HepG2 (cell line): ENCODE results near the gene NPHP4. TPM values are rescaled to one million over a fixed set of nuclear protein-coding genes. Genes with fewer than 3 reads are reported as not detected.

ENCODE experiments used
- AKAP8 ChIP-seq: sonication (generic); formaldehyde crosslinking; IDR thresholded peaks from 2 replicates; pipeline ENCODE4 v1.5.1; 2020; ENCODE audit warnings: mild to moderate bottlenecking, missing genetic modification reagents
- CHD4 ChIP-seq: fragments of 200-600 bp; sonication (generic); IDR thresholded peaks from 2 replicates; pipeline ENCODE4 v1.7.0; 2017; ENCODE audit warnings: mild to moderate bottlenecking, low read length, borderline replicate concordance
- CREB3 ChIP-seq: sonication (generic); formaldehyde crosslinking; IDR thresholded peaks from 2 replicates; pipeline ENCODE4 v1.5.0; 2020; ENCODE audit warnings: missing genetic modification reagents
- ETV6 ChIP-seq: sonication (generic); formaldehyde crosslinking; conservative IDR thresholded peaks from 2 replicates; pipeline ENCODE4 v1.4.0; 2020; ENCODE audit warnings: missing genetic modification reagents
- FOXK1 ChIP-seq: sonication (generic); formaldehyde crosslinking; IDR thresholded peaks from 2 replicates; pipeline ENCODE4 v1.4.0; 2020; ENCODE audit warnings: low read depth, missing genetic modification reagents, borderline replicate concordance
- FOXM1 ChIP-seq: sonication (generic); formaldehyde crosslinking; IDR thresholded peaks from 2 replicates; pipeline ENCODE4 v1.5.0; 2020; ENCODE audit warnings: missing genetic modification reagents
- GATAD1 ChIP-seq: IDR thresholded peaks from 2 replicates; pipeline ENCODE4 v1.6.1; 2016; ENCODE audit warnings: missing genetic modification reagents, missing compliant biosample characterization
- HIC2 ChIP-seq: sonication (generic); formaldehyde crosslinking; IDR thresholded peaks from 2 replicates; pipeline ENCODE4 v1.9.0; 2022; ENCODE audit warnings: low read depth, missing genetic modification reagents
- HMG20B ChIP-seq: conservative IDR thresholded peaks from 2 replicates; pipeline ENCODE4 v1.6.1; 2016; ENCODE audit warnings: missing genetic modification reagents, missing compliant biosample characterization
- HNF4G ChIP-seq, 2 experiments: sonication (generic) in 1 of 2; formaldehyde crosslinking in 1 of 2; IDR thresholded peaks; 2 replicates each; pipeline versions ENCODE4 v1.4.0 to v1.6.1; 2011 to 2020; ENCODE audit warnings: borderline replicate concordance in 2 of 2, low read depth in 2 of 2, mild to moderate bottlenecking in 2 of 2, low read length in 1 of 2, missing genetic modification reagents in 1 of 2, moderate library complexity in 1 of 2
- KAT7 ChIP-seq: IDR thresholded peaks from 2 replicates; pipeline ENCODE4 v1.6.1; 2018; ENCODE audit warnings: borderline replicate concordance, missing compliant biosample characterization
- MAFF ChIP-seq: IDR thresholded peaks from 2 replicates; pipeline ENCODE4 v1.6.1; 2011; ENCODE audit warnings: low read depth, low read length, improper control_type of control experiment
- MEIS1 ChIP-seq: sonication (generic); formaldehyde crosslinking; IDR thresholded peaks from 2 replicates; pipeline ENCODE4 v1.9.0; 2021; ENCODE audit warnings: mild to moderate bottlenecking, missing genetic modification reagents, moderate library complexity, borderline replicate concordance
- NBN ChIP-seq: fragments of 450-650 bp; conservative IDR thresholded peaks from 2 replicates; pipeline ENCODE4 v1.6.1; 2017
- NFATC3 ChIP-seq: sonication (generic); formaldehyde crosslinking; IDR thresholded peaks from 2 replicates; pipeline ENCODE4 v1.5.1; 2020; ENCODE audit warnings: mild to moderate bottlenecking, missing genetic modification reagents
- NFKB2 ChIP-seq: sonication (generic); formaldehyde crosslinking; IDR thresholded peaks from 2 replicates; pipeline ENCODE4 v1.4.0; 2020; ENCODE audit warnings: missing genetic modification reagents, borderline replicate concordance
- POGZ ChIP-seq: sonication (generic); formaldehyde crosslinking; IDR thresholded peaks from 2 replicates; pipeline ENCODE4 v1.4.0; 2020; ENCODE audit warnings: mild to moderate bottlenecking, missing genetic modification reagents
- SNRNP70 ChIP-seq: fragments of 200-400 bp; formaldehyde crosslinking; IDR thresholded peaks from 2 replicates; pipeline ENCODE4 v1.6.1; 2017; ENCODE audit warnings: mild to moderate bottlenecking, low read depth, low read length, moderate library complexity
- SRF ChIP-seq: IDR thresholded peaks from 2 replicates; pipeline ENCODE4 v1.6.1; 2011; ENCODE audit warnings: mild to moderate bottlenecking, low read depth, low read length, moderate library complexity
- THYN1 ChIP-seq: sonication (generic); formaldehyde crosslinking; IDR thresholded peaks from 2 replicates; pipeline ENCODE4 v1.8.1; 2023; ENCODE audit warnings: low read depth, mild to moderate bottlenecking, moderate library complexity, missing genetic modification reagents, borderline replicate concordance
- TRIM22 ChIP-seq: fragments of 450-650 bp; IDR thresholded peaks from 2 replicates; pipeline ENCODE4 v1.6.1; 2017
- ZGPAT ChIP-seq: IDR thresholded peaks from 2 replicates; pipeline ENCODE4 v1.6.1; 2016; ENCODE audit warnings: mild to moderate bottlenecking
- ZNF205 ChIP-seq: IDR thresholded peaks from 2 replicates; pipeline ENCODE4 v1.6.1; 2018; ENCODE audit warnings: missing biosample characterization, missing genetic modification reagents
- ZNF451 ChIP-seq: sonication (generic); formaldehyde crosslinking; IDR thresholded peaks from 2 replicates; pipeline ENCODE4 v1.5.0; 2020; ENCODE audit warnings: mild to moderate bottlenecking, missing genetic modification reagents
- ZNF713 ChIP-seq: sonication (generic); formaldehyde crosslinking; IDR thresholded peaks from 2 replicates; pipeline ENCODE4 v1.4.0; 2020; ENCODE audit warnings: mild to moderate bottlenecking, missing genetic modification reagents
- ZNF75D ChIP-seq: sonication (generic); formaldehyde crosslinking; IDR thresholded peaks from 2 replicates; pipeline ENCODE4 v1.8.1; 2023; ENCODE audit warnings: missing genetic modification reagents, mild to moderate bottlenecking, borderline replicate concordance
- ZNF841 ChIP-seq: sonication (generic); formaldehyde crosslinking; IDR thresholded peaks from 2 replicates; pipeline ENCODE4 v1.8.1; 2023; ENCODE audit warnings: missing genetic modification reagents, borderline replicate concordance
- polyA plus RNA-seq, 8 experiments: library from polyadenylated mRNA; depleted of rRNA in 3 of 8; stranded (reverse) in 7 of 8; unstranded in 1 of 8; fragments of >200 nt; fragmentation: Illumina TruSeq in 4 of 8; extraction: Trizol in 4 of 8; gene quantifications; 2 replicates each; pipeline versions ENCODE4 v1.2.1 to v1.2.3, GENCODE V29; 2011 to 2016; ENCODE audit warnings: low read depth in 4 of 8, missing spikeins in 1 of 8, mixed read lengths in 1 of 8; ENCODE audit not compliant: insufficient read depth in 1 of 8
- total RNA-seq, 5 experiments: library from RNA; depleted of rRNA; stranded (reverse); fragments of >200 nt; fragmentation: Illumina TruSeq; extraction: Trizol; gene quantifications; 2 replicates each; pipeline ENCODE4 v1.2.3, GENCODE V29; 2016; ENCODE audit warnings: low read depth in 1 of 5

NPHP4 gene
- total and polyA plus RNA-seq, 2 of the 13 experiments (the other 11 are each of a cell fraction or from before 2014, with no cell fraction given): 4.4 to 6.8 TPM

- TF ChIP-seq CREB3 (CRISPR knock-in tag) (no peak), FOXK1 (CRISPR knock-in tag) (peak; percentile 90; the same call in 1 of the 2 replicates), TRIM22 (no peak), ZNF205 (CRISPR knock-in tag) (no peak), SNRNP70 (no peak), HIC2 (CRISPR knock-in tag) (no peak), NBN (no peak), HMG20B (peak; percentile 78; the same call in 1 of the 2 replicates), ZNF841 (no peak), ZNF713 (CRISPR knock-in tag) (no peak), POGZ (CRISPR knock-in tag) (peak; percentile 59), SRF (no peak), FOXM1 (CRISPR knock-in tag) (no peak), AKAP8 (no peak), ZNF451 (CRISPR knock-in tag) (no peak), KAT7 (CRISPR knock-in tag) (no peak), HNF4G (IDR thresholded peaks at IDR 0.05; ENCODE audit: borderline replicate concordance, low read depth, low read length) (peak; percentile 77; the same call in 1 of the 2 replicates), HNF4G (CRISPR knock-in tag; IDR thresholded peaks at IDR 0.05; ENCODE audit: borderline replicate concordance, low read depth) (no peak), GATAD1 (CRISPR knock-in tag) (peak; percentile 66; the same call in 1 of the 2 replicates), MAFF (0 out of 2 replicates have a peak, but pooled peaks have one; percentile 14), ZGPAT (peak; percentile 86), CHD4 (no peak), ZNF75D (no peak), THYN1 (CRISPR knock-in tag) (no peak), NFATC3 (no peak), MEIS1 (CRISPR knock-in tag) (0 out of 2 replicates have a peak, but pooled peaks have one; percentile 62), ETV6 (CRISPR knock-in tag) (no peak), NFKB2 (CRISPR knock-in tag) (no peak)
These were observed 36.7 kb downstream of the NPHP4 start (continued) for GRCh38 chr1:5955479-5955977.
